ENCODE data around the gene CYTH4. TPM values are rescaled to one million over a fixed set of nuclear protein-coding genes. Genes with fewer than 3 reads are reported as not detected.
A peak's percentile ranks its signal among the peaks of the same experiment; 100 is the strongest.

The CYTH4 gene
- total RNA-seq, 1 donor from 2014 or later, result 40.0 TPM

GRCh38 chr22:37266581-37267134, 15.7 kb upstream of the CYTH4 start:
- DNase-seq (ENCODE audit: low spot score) (no peak), ATAC-seq (peak; percentile 51)
- intact Hi-C loops (cut with DNase I), result no loop called here

GRCh38 chr22:37267135-37267587, 15.1 kb upstream of the CYTH4 start:
- intact Hi-C loops (cut with DNase I), result no loop called here
- no peak for DNase-seq (ENCODE audit: low spot score)
- ATAC-seq, result peak; percentile 84

- DNase-seq (ENCODE audit: low spot score), result no peak
- ATAC-seq, result peak; percentile 23
- intact Hi-C loops (cut with DNase I), result no loop called here
These were observed 14.5 kb upstream of the CYTH4 start for GRCh38 chr22:37267661-37268413.

GRCh38 chr22:37269936-37270678, 12.2 kb upstream of the CYTH4 start:
- intact Hi-C loops (cut with DNase I), result no loop called here
- DNase-seq (ENCODE audit: low spot score) (no peak), ATAC-seq (no peak)

GRCh38 chr22:37270928-37271650, 11.2 kb upstream of the CYTH4 start:
- ATAC-seq, result no peak
- intact Hi-C loops (cut with DNase I), result no loop called here
- no peak for DNase-seq (ENCODE audit: low spot score)

- ATAC-seq (no peak), DNase-seq (ENCODE audit: low spot score) (no peak)
- intact Hi-C loops (cut with DNase I), result no loop called here
These were observed 9.0 kb upstream of the CYTH4 start for GRCh38 chr22:37273126-37273845.

- no peak for DNase-seq (ENCODE audit: low spot score)
- intact Hi-C loops (cut with DNase I), result no loop called here
- ATAC-seq, result no peak
These were observed 8.5 kb upstream of the CYTH4 start for GRCh38 chr22:37273846-37274225.

GRCh38 chr22:37274380-37274862, 7.9 kb upstream of the CYTH4 start:
- DNase-seq (ENCODE audit: low spot score), result no peak
- peak; percentile 85 for ATAC-seq
- intact Hi-C loops (cut with DNase I), result no loop called here

GRCh38 chr22:37275134-37275533, 7.2 kb upstream of the CYTH4 start:
- DNase-seq (ENCODE audit: low spot score) (no peak), ATAC-seq (no peak)
- intact Hi-C loops (cut with DNase I), result no loop called here

GRCh38 chr22:37275622-37276021, 6.7 kb upstream of the CYTH4 start:
- ATAC-seq (no peak), DNase-seq (ENCODE audit: low spot score) (no peak)
- intact Hi-C loops (cut with DNase I), result no loop called here

GRCh38 chr22:37276776-37277175, 5.5 kb upstream of the CYTH4 start:
- intact Hi-C loops (cut with DNase I), result no loop called here
- no peak for DNase-seq (ENCODE audit: low spot score)
- ATAC-seq, result no peak

GRCh38 chr22:37277384-37277783, 4.9 kb upstream of the CYTH4 start:
- no peak for ATAC-seq
- no peak for DNase-seq (ENCODE audit: low spot score)
- intact Hi-C loops (cut with DNase I), result no loop called here

- ATAC-seq, result no peak
- no peak for DNase-seq (ENCODE audit: low spot score)
- intact Hi-C loops (cut with DNase I), result no loop called here
These were observed 4.0 kb upstream of the CYTH4 start for GRCh38 chr22:37278261-37278660.

GRCh38 chr22:37279331-37280181, 2.8 kb upstream of the CYTH4 start:
- DNase-seq (ENCODE audit: low spot score) (no peak), ATAC-seq (no peak)
- intact Hi-C loops (cut with DNase I), result no loop called here

- ATAC-seq, result no peak
- no peak for DNase-seq (ENCODE audit: low spot score)
- intact Hi-C loops (cut with DNase I), result no loop called here
These were observed 1.6 kb upstream of the CYTH4 start for GRCh38 chr22:37280718-37281117.

GRCh38 chr22:37281195-37281594, 1.1 kb upstream of the CYTH4 start:
- intact Hi-C loops (cut with DNase I), result no loop called here
- no peak for ATAC-seq
- no peak for DNase-seq (ENCODE audit: low spot score)

- intact Hi-C loops (cut with DNase I), result no loop called here
- DNase-seq (ENCODE audit: low spot score) (no peak), ATAC-seq (no peak)
These were observed 493 bp upstream of the CYTH4 start for GRCh38 chr22:37281646-37282384.
